GM04504 (cell line): ENCODE data around the gene CDY2B.
"Not testable (repeated sequence)": the region's sequence is repeated elsewhere in the genome, so short reads cannot be mapped to it uniquely, and the experiment has no call there.

Source experiments
- DNase-seq: peaks from one replicate; pipeline ENCODE4 v3.0.0-alpha.2; 2012; ENCODE audit warnings: low read depth

The CDY2B gene, protein sequence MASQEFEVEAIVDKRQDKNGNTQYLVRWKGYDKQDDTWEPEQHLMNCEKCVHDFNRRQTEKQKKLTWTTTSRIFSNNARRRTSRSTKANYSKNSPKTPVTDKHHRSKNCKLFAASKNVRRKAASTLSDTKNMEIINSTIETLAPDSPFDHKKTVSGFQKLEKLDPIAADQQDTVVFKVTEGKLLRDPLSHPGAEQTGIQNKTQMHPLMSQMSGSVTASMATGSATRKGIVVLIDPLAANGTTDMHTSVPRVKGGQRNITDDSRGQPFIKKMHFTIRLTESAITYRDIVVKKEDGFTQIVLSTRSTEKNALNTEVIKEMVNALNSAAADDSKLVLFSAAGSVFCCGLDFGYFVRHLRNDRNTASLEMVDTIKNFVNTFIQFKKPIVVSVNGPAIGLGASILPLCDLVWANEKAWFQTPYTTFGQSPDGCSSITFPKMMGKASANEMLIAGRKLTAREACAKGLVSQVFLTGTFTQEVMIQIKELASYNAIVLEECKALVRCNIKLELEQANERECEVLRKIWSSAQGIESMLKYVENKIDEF

DNA sequence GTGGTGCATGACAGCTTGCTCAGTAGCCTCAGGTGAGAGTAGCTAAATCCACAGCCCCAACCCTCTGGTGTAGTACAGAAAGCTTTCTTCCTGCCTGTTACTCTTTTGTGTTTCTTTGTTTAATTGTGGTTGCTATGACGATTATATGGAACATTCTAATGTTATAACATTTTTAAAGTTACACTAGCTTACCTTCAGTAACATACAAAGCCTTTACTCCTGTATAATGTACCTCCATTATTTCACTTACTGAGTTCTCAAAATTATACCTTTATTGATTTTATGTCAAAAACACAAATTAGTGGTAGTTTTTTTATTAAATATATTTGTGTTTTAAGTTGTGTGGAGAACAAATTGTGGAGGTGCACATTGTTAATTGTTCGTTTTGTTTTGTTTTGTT is at the start of gene CDY2B:
Gene CDY2B (minus strand): TSS at position 101 of the 400 bp plus-strand sequence. CDS start 328 bp downstream, outside the sequence.
- DNase-seq: not testable (repeated sequence)

DNA sequence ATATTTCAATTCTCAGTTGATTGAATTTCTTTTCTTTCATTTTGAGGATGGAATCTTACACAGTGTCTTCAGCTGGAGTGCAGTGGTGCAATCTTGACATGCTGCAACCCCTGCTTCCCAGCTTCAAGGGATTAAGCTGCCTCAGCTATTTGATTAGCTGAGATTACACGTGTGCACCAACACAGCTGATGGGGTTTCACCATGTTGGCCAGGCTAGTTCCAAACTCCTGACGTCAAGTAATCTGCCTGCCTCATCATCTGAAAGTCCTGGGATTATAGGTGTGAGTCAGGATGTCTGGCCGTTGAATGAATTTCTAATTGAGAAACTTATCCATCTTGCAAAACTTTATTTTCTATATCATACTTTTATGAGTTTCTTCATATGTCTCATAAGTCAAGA is 28.0 kb upstream of the CDY2B start:
- DNase-seq: not testable (repeated sequence)

DNA sequence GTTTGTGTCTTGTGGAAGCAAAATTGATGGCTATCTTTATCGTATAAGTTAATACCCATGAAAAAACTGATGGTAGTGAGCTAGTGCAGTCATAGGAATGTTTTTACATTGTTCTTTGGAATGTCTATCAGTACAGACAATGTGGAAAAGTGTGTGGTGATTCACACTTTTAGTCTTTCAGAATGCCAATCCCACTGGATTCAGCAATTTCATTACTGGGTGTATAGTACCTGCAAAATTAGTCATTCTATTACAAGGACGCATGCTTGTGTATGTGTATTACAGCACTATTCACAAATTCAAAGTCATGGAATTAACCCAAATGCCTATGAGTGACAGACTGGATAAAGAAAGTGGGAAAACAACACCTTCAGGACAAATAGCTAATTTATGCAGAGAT is 27.3 kb upstream of the CDY2B start:
- not testable (repeated sequence) for DNase-seq

DNA sequence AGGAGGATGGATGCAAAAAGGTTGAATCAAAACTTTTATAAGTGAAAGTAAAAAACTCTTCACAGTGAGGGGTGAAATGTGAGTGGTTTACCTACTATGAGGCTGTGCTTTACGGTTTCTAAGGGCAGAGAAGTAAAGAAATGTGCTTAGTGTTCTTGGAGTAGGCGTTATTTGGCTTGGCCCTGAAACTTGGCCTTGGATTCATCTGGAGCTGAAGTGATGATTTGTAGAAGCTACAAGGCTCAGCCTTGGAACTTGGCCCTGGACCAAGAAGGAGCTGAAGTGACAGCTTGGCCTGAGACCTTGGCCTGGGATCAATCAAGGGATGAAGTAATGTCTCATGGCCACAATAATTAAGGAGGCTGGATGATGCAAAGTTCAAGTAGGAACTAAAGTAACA is 1.7 kb upstream of the CDY2B start:
- DNase-seq: not testable (repeated sequence)

DNA sequence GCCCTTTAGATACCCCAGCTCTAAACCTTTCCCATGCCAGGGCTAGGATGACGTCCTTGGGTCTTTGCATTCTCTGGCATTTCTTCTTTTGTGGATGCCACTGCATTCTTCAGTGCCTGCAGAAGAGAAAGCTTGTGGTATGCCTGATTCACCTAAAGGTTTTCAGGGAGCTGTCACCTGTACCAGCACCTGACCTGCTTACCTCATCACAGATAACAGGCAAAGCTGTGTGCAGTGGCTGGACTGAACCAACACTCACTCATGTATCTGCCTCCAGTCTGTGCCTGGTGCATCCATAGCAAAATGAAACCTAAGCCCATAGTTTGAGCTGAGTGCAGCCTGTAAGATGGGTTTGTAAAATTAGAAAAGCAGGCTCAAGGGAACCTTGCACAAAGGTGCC is 3.3 kb downstream of the CDY2B start:
- not testable (repeated sequence) for DNase-seq

DNA sequence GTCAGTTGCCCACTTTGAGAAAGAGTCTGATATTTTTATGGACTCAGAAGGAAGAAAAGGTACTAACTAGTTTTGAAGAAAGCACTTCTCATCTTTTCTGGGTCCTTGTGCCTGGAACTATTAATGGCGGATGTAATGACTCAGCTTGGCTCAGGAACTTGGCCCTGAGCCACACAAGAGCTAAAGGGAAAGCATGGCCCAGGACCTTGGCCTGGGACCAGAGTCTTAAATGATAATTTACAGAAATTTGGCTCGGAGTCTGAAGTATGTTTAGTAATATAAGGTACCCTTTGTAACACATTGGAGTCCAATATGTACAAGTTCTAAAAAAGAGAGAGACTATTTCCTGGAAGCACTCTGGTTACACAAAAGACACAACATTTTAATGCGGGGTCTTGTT is 4.6 kb downstream of the CDY2B start:
- DNase-seq: not testable (repeated sequence)

DNA sequence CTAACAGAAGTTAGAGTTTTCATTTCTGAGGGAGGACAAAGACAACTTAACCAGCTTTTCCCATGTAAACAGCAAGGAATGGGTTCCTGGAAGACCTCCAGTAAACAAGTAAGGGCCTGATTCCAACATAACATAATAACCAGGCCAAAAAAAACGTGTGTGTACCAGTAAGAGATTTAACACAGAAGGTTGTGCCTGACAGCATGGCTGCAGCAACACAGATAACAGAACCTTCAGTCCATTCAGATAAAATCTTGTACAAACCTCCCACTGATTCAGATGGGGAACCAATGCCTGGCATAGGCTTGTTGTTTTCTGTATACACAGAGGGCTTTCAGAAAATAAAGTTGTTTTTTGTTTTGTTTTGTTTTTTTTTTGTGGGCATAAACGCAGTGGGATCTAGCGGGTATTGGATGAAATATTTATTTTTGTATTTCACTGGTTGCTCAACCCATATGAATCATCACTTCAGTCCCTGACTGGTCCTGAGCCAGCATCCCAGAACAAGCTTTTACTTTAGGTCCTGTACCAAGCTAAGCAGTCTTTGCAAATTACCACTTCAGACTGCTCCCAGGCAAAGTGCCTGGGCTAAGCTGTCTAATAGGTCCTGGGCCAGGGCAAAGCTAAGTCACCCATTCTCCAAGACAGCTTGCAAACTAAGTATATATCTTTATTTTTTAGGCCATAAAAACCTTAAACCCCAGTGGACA is 8.7 kb downstream of the CDY2B start:
- DNase-seq: not testable (repeated sequence)

DNA sequence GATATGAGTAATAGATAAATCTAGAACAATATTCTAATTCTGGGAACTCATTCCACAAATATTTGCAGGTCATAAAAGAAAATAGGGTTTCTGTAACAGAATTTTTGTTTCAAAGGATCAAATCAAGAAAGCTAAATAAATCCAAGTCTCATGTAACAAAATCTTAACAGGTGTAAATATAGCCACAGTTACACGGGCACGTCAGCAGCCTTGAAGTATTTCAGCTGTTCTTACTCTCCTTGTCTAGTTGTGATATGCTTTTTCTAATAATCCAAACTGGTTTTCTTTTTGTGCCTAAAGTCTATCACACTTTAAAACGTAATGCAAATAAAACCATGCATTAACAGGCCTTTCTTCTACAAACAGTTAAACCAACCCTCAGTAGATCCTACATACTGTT is 9.3 kb downstream of the CDY2B start:
- not testable (repeated sequence) for DNase-seq

DNA sequence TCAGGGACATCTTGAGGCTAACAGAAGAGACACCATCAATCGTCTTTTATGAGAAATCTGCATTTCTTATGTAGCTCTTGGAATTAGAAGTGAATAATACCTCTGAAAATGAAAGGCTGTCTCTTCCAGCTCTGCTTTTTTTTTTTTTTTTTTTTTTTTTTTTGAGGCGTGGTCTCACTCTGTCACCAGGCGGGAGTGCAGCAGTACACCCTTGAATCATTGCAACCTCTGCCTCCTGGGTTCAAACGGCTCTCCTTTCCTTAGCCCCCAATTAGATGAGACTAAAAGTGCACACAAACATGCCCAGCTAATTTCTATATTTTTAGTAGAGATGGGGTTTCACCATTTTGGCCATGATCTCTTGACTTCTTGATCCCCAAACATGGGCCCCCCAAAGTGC is 12.2 kb downstream of the CDY2B start:
- not testable (repeated sequence) for DNase-seq

DNA sequence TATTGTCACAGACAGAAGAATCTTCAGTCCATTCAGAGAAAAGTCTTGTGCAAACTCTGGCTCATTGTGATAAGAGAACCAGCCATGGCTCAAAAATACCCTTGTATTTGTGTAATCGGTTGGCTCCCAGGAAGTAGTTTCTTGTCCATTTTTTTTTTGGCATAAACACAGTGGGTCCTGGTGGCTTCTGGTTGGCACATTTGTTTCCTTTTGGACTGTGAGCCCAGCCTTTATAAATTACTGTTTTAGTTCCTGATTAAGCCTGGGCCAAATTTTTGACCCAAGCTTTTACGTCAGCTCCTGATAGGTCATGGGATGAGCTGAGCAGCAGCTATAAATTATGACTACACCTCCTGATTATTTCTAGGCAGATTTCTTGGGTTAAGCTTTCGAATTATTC is 19.4 kb downstream of the CDY2B start:
- not testable (repeated sequence) for DNase-seq

DNA sequence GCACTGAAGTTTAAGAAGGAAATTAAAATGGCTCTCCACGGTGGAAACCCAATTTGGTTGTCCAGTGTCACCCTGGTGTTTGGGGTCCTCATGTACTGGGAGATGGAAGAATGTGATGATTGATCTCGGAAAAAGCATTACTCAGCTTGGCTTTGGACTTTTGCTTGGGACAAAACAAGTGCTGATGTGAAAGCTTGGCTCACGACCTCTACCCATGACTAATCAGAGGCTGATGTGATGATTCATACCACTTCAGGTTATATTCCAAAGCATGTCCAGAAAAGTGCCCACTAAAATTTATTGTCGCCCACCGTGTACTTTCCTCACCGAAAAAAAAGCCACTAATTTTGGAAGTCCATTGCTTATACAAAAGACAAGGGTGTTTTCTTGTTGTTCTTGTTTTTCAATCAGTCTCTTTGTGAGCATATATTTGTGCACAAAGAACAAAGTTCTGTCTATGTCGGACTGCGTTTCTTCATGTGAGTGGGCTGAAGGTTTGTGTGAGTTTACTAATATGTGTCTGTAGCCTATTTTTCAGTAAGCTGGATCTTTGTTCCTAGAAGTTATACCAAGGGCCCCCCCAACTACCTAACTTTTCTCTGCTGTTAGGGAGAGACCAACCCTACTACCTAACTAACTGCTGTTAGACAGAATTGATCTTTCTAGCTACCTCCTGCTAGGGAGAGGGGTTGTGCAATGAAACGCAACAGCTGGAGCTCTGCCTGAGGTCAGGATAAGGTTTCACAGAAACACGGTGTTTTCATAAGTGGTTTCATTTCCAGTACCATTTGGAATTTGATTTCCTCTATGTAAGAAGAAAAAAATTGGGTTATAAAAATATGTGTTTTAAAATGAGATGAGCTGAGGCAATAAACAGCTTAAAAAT is 22.8 kb downstream of the CDY2B start:
- DNase-seq: not testable (repeated sequence)

DNA sequence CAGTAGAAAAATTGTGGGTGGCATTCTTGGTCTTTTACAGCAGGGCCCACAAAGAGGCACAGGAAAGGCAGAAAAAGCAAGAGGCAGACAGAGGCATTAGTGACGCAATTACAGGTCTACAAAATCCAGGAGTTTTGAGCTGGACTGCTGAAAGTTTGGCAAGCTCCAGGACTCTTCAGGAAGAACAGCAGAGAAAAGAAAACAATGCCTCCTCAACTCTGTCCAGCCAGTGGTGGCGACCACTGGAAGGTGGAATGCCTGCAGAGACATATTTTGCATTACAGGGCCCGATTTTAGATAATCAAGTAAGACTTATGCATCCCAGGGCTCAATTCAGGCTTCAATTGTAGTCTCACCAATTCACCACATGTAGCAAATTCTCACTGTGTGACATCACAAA is 23.5 kb downstream of the CDY2B start:
- DNase-seq: not testable (repeated sequence)

DNA sequence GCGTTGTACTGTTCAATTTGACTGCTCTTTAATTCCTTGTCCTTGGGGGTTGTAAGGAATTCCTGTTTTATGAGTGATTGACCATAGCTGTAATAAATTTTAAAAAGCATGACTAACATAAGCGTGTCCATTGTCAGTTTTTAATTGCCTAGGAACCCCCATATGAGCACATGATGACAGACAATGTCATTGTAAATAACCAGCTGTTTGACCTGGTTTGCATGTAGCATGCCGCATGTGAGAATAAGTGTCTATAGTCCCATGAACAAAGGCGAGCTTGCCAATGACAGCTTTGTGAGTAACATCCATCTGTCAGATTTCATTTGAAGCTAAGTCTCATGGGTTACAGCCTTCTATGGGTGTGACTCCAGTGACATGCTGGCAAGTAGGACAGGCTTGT is 30.9 kb downstream of the CDY2B start:
- DNase-seq: not testable (repeated sequence)

DNA sequence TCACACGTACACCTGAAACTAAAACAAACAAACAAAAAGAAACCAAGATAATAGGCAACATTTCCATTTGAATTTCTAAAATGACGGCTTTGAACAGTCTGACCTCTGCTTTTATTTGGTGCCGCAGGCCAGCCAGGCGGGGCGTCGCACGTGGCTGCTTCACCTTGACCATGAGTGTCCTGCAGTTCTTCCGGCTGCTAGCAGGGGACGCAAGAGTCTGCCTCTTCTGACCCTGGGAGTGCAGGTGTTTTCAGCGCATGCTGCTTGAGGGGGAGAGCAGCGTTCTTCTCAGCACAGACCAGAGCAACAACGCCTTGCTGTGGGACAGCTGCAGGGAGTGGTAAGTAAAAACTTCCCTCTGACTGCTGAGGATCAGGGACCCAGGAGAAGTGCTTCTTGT is 47.9 kb downstream of the CDY2B start:
- DNase-seq: not testable (repeated sequence)
